ENCODE measurements around the gene UBE2H.
A peak's percentile ranks its signal among the peaks of the same experiment; 100 is the strongest.

UBE2H gene

DNA sequence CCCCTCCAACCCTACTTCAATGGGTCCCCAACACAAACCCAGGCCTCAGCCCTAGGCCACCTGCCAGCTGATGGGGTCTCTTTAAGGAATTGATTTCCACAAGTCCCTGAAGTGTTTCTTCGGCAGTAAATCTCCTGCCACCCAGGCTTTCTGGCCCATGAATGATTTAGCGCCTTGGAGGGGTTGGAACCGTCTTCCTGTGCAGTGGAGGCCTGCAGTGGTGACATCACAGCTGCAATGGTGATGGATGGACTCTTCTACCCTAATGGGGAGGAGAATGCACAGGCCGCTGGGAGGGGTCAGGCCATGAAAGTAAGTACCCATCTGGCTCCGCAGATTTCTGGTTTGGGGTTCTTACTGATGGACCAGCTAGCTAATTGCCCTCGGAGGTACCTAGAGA is 163.8 kb downstream of the UBE2H start:
- Histone ChIP-seq H3K9me3 (ENCODE audit: control insufficient read depth, insufficient read depth, low read depth, low read length) (no peaks in the 10 kb centered on the region), H3K4me1 (ENCODE audit: control insufficient read depth, insufficient read depth, low read length) (no peaks in the 10 kb centered on the region), H3K36me3 (ENCODE audit: control insufficient read depth in 2 of 2, insufficient read depth in 1 of 2, low read length in 2 of 2) (no peaks in the 10 kb centered on the region), H3K27ac (ENCODE audit: extremely low read depth, low read depth, low read length) (no peak overlapping the region), H3K4me3 (ENCODE audit: low read depth, low read length) (no peak overlapping the region)
- TF ChIP-seq SP2 (tag by site-specific recombination; IDR thresholded peaks at IDR 0.05): 0 out of 2 replicates have a peak, but pooled peaks have one; percentile 12
- TF ChIP-seq ZNF239 (tag by site-specific recombination; IDR thresholded peaks at IDR 0.05): no peak
- CTCF ChIA-PET: no interaction called here
- POLR2A ChIA-PET: interaction anchor here (0.6 to 2.1 kb wide), 2 partner anchors 36 to 178 kb away, joined by 3 to 4 read pairs; no protein-coding TSS in a partner anchor

- Histone ChIP-seq H3K9me3 (ENCODE audit: control insufficient read depth, insufficient read depth, low read depth, low read length) (no peaks in the 10 kb centered on the region), H3K36me3 (ENCODE audit: control insufficient read depth in 2 of 2, insufficient read depth in 1 of 2, low read length in 2 of 2) (no peaks in the 10 kb centered on the region), H3K4me1 (ENCODE audit: control insufficient read depth, insufficient read depth, low read length) (no peaks in the 10 kb centered on the region), H3K4me3 (ENCODE audit: low read depth, low read length) (no peak overlapping the region), H3K27ac (ENCODE audit: extremely low read depth, low read depth, low read length) (no peak overlapping the region)
- ChIA-PET POLR2A (no interaction called here), CTCF (no interaction called here)
- TF ChIP-seq, protein P1, sequence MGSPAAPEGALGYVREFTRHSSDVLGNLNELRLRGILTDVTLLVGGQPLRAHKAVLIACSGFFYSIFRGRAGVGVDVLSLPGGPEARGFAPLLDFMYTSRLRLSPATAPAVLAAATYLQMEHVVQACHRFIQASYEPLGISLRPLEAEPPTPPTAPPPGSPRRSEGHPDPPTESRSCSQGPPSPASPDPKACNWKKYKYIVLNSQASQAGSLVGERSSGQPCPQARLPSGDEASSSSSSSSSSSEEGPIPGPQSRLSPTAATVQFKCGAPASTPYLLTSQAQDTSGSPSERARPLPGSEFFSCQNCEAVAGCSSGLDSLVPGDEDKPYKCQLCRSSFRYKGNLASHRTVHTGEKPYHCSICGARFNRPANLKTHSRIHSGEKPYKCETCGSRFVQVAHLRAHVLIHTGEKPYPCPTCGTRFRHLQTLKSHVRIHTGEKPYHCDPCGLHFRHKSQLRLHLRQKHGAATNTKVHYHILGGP (tag by site-specific recombination; IDR thresholded peaks at IDR 0.05): peak; percentile 36; the same call in 1 of the 2 replicates
- TF ChIP-seq ZFP3 (tag by site-specific recombination; IDR thresholded peaks at IDR 0.05; ENCODE audit: low read depth) (no peak), ZIC2 (tag by site-specific recombination; IDR thresholded peaks at IDR 0.05) (peak; percentile 99), ZNF350 (tag by site-specific recombination; IDR thresholded peaks at IDR 0.05) (no peak), ZNF175 (tag by site-specific recombination; IDR thresholded peaks at IDR 0.05) (no peak)
These were observed 165.8 kb downstream of the UBE2H start for GRCh38 chr7:129786825-129787563.

DNA sequence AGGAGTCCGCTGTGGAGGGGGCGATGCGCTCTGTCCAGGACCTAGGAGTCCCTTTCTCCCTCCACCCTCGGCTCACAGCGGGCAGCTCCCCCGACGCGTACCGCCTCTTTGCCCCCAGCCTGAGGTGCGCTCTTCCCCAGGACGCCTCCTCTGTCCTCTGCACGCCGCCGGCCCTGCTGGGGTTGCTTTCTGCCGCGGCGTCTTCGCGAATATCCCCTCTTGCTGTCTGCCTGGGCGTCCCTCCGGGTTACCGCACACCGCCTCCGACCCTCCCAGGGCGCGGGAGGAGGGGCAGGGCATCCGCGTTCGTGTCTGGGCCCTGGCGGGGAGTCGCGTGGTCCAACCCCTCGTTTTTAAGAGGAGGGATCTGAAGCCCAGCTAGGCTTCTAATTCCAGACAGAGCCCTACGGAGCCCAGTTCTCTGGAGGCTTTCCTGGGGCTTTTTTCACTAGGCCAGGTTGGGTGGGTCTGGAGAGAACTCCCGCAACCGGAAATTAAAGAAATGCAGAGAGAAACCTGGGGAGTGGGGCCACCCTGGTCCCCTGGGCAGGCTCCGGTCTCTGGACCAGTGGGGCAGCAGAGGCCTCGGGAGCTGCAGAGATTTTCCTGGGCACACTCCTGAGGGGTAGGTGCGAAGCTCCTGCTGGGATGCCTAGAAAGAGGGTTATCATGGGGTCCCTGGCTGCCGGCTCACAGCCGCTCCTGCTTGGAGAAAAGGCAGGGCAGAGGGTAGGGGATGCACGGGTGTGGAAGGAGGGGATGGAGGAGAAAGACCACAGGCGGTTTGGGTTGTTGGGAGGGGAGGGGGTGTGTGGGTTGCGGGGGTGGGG is 166.9 kb downstream of the UBE2H start:
- no peak for TF ChIP-seq ZNF707 (tag by site-specific recombination; IDR thresholded peaks at IDR 0.05)
- TF ChIP-seq ZNF121 (tag by site-specific recombination; IDR thresholded peaks at IDR 0.05): no peak
- no peak for TF ChIP-seq ZSCAN30 (tag by site-specific recombination; IDR thresholded peaks at IDR 0.05)
- TF ChIP-seq ZNF366 (tag by site-specific recombination; conservative IDR thresholded peaks at IDR 0.05): no peak
- no peak for TF ChIP-seq ZNF596 (tag by site-specific recombination; IDR thresholded peaks at IDR 0.05)
- no peak for TF ChIP-seq KLF1 (tag by site-specific recombination; IDR thresholded peaks at IDR 0.05)
- TF ChIP-seq, protein P2, sequence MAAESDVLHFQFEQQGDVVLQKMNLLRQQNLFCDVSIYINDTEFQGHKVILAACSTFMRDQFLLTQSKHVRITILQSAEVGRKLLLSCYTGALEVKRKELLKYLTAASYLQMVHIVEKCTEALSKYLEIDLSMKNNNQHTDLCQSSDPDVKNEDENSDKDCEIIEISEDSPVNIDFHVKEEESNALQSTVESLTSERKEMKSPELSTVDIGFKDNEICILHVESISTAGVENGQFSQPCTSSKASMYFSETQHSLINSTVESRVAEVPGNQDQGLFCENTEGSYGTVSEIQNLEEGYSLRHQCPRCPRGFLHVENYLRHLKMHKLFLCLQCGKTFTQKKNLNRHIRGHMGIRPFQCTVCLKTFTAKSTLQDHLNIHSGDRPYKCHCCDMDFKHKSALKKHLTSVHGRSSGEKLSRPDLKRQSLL (tag by site-specific recombination; IDR thresholded peaks at IDR 0.05): no peak
- POLR2A ChIA-PET: interaction anchor here (0.5 to 0.6 kb wide), 2 partner anchors 103 to 760 kb away, joined by 3 read pairs; no protein-coding TSS in a partner anchor

More for the DNA sequence above, 166.9 kb downstream of the UBE2H start:
- no peak overlapping the region for H3K4me3 ChIP-seq (ENCODE audit: low read depth, low read length)
- CTCF ChIA-PET: interaction anchor here (1.0 kb wide), 1 partner anchor 39 kb away, joined by 4 read pairs; no protein-coding TSS in a partner anchor
- no peaks in the 10 kb centered on the region for H3K9me3 ChIP-seq (ENCODE audit: control insufficient read depth, insufficient read depth, low read depth, low read length)
- H3K4me1 ChIP-seq (ENCODE audit: control insufficient read depth, insufficient read depth, low read length): no peaks in the 10 kb centered on the region
- H3K36me3 ChIP-seq (ENCODE audit: control insufficient read depth in 2 of 2, insufficient read depth in 1 of 2, low read length in 2 of 2): no peaks in the 10 kb centered on the region
- no peak overlapping the region for H3K27ac ChIP-seq (ENCODE audit: extremely low read depth, low read depth, low read length)

All from HEK293 (cell line).